ENCODE measurements around the gene HERC6. TPM values are rescaled to one million over a fixed set of nuclear protein-coding genes. Genes with fewer than 3 reads are reported as not detected.

The HERC6 gene
- total RNA-seq, 2 donors from 2014 or later = 4.0 to 12.4 TPM

- Histone ChIP-seq H3K27me3 (no peaks in the 10 kb centered on the region), H3K27ac (no peak overlapping the region), H3K4me3 (no peak overlapping the region), H3K9me3 (no peaks in the 10 kb centered on the region), H3K4me1 (no peaks in the 10 kb centered on the region), H3K36me3 (no peaks in the 10 kb centered on the region)
- no peak for DNase-seq (ENCODE audit: low spot score)
- TF ChIP-seq, protein P1, sequence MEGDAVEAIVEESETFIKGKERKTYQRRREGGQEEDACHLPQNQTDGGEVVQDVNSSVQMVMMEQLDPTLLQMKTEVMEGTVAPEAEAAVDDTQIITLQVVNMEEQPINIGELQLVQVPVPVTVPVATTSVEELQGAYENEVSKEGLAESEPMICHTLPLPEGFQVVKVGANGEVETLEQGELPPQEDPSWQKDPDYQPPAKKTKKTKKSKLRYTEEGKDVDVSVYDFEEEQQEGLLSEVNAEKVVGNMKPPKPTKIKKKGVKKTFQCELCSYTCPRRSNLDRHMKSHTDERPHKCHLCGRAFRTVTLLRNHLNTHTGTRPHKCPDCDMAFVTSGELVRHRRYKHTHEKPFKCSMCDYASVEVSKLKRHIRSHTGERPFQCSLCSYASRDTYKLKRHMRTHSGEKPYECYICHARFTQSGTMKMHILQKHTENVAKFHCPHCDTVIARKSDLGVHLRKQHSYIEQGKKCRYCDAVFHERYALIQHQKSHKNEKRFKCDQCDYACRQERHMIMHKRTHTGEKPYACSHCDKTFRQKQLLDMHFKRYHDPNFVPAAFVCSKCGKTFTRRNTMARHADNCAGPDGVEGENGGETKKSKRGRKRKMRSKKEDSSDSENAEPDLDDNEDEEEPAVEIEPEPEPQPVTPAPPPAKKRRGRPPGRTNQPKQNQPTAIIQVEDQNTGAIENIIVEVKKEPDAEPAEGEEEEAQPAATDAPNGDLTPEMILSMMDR (IDR thresholded peaks at IDR 0.05) = no peak
Measured at GRCh38 chr4:88409206-88409605, 30.6 kb downstream of the HERC6 start.

- no peaks in the 10 kb centered on the region for H3K36me3 ChIP-seq
- no peaks in the 10 kb centered on the region for H3K27me3 ChIP-seq
- no peak overlapping the region for H3K4me3 ChIP-seq
- no peak overlapping the region for H3K27ac ChIP-seq
- H3K9me3 ChIP-seq = no peaks in the 10 kb centered on the region
- TF ChIP-seq, protein P1 (IDR thresholded peaks at IDR 0.05) = no peak
- H3K4me1 ChIP-seq = no peaks in the 10 kb centered on the region
- no peak for DNase-seq (ENCODE audit: low spot score)
Measured at GRCh38 chr4:88409789-88410188, 31.1 kb downstream of the HERC6 start.

DNA sequence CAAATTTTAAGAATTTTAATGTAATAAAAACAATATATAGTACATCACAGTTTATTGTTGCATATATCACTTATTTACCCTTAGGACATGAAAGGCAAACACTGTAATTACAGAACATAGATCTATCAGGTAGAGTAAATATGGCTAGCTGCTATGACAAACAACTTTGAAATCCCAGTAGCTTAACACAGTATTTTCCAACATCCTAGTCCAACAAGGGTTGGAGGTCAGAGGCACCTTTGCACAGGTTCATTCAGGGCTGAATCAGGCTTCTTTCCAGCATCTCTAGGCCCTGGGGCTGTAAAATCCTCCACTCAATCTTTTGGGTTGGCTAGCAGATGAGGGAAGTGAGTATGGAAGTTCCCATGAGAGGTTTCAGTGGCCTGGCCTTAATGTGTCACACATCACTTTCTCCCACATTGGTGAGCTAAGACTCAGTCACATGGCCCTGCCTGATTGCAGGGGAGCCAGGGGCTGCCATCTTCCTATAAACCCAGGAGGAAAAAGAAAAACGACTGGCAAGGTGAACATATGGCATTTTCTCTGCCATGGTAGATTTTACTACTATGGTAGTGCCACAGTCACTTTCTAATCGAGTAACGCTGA, 32.9 kb downstream of the HERC6 start:
- no peaks in the 10 kb centered on the region for H3K27me3 ChIP-seq
- no peaks in the 10 kb centered on the region for H3K9me3 ChIP-seq
- DNase-seq (ENCODE audit: low spot score) = no peak
- TF ChIP-seq, protein P1 (IDR thresholded peaks at IDR 0.05) = no peak
- H3K4me3 ChIP-seq = no peak overlapping the region
- no peaks in the 10 kb centered on the region for H3K36me3 ChIP-seq
- H3K27ac ChIP-seq = no peak overlapping the region
- H3K4me1 ChIP-seq = no peaks in the 10 kb centered on the region

DNA sequence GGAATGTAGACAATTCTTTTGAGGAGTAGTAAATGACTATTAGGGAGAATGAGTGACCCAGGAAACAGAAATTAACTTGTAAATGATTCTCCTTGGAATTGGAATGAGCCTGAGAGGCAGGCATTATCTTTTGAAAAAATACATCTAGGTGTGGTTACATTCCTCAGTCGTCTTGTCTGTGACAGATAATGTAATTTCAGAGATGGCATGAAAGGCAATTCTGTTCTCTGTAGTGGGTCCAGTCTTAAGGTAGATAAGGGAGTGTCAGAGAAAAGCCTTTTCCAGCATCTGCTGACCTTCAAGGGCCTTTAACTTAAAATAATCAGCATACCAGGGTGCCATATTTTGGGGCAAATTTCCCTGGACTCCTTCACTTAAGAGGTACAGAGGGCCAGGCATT, 35.1 kb downstream of the HERC6 start:
- no peaks in the 10 kb centered on the region for H3K36me3 ChIP-seq
- TF ChIP-seq, protein P1 (IDR thresholded peaks at IDR 0.05) = no peak
- no peaks in the 10 kb centered on the region for H3K4me1 ChIP-seq
- H3K4me3 ChIP-seq = no peak overlapping the region
- H3K9me3 ChIP-seq = no peaks in the 10 kb centered on the region
- no peak for DNase-seq (ENCODE audit: low spot score)
- H3K27ac ChIP-seq = no peak overlapping the region
- no peaks in the 10 kb centered on the region for H3K27me3 ChIP-seq

- no peak for DNase-seq (ENCODE audit: low spot score)
- Histone ChIP-seq H3K27me3 (no peaks in the 10 kb centered on the region), H3K4me3 (no peak overlapping the region), H3K9me3 (no peaks in the 10 kb centered on the region), H3K27ac (no peak overlapping the region), H3K4me1 (no peaks in the 10 kb centered on the region), H3K36me3 (no peaks in the 10 kb centered on the region)
- TF ChIP-seq, protein P1 (IDR thresholded peaks at IDR 0.05) = no peak
Measured at GRCh38 chr4:88414755-88415154, 36.1 kb downstream of the HERC6 start.

DNA sequence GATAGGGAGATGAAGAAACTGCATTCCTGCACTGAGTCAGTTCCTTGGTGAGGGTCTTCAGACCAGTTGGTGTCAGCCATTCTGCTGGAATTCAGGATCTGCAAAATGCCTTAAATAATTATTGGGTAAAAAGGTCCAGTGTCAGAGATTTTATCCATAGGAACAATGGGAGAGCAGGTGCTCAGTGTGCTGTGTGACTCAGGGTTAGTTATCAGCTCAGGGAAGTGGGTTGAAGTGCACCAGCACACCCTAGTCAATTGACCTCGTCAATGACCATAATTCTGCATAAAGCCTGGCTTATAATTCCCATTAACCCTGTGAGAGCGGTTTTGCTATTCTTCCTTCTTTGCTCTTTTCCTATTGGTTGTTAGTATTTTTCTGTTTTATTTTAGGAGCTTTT, 37.3 kb downstream of the HERC6 start:
- Histone ChIP-seq H3K36me3 (no peaks in the 10 kb centered on the region), H3K4me3 (no peak overlapping the region), H3K4me1 (no peaks in the 10 kb centered on the region), H3K9me3 (no peaks in the 10 kb centered on the region), H3K27me3 (no peaks in the 10 kb centered on the region), H3K27ac (no peak overlapping the region)
- TF ChIP-seq, protein P1 (IDR thresholded peaks at IDR 0.05) = no peak
- DNase-seq (ENCODE audit: low spot score) = no peak
